WTC11 (cell line): Measurements from ENCODE around the gene IPCEF1.

Source experiments
- ATF2 ChIP-seq: sonication (generic); formaldehyde crosslinking; IDR thresholded peaks from 2 replicates; pipeline ENCODE4 v1.8.1; 2022; ENCODE audit warnings: low read depth, missing genetic modification reagents, borderline replicate concordance
- CREB1 ChIP-seq: sonication (generic); formaldehyde crosslinking; IDR thresholded peaks from 2 replicates; pipeline ENCODE4 v1.8.0; 2023; ENCODE audit warnings: mild to moderate bottlenecking, missing genetic modification reagents
- CTCF ChIP-seq: fragments of 200-600 bp; IDR thresholded peaks from 2 replicates; pipeline ENCODE4 v1.8.0; 2022; ENCODE audit warnings: antibody characterized with exemption
- ESRRA ChIP-seq: sonication (generic); formaldehyde crosslinking; IDR thresholded peaks from 2 replicates; pipeline ENCODE4 v1.8.1; 2022; ENCODE audit warnings: mild to moderate bottlenecking, missing genetic modification reagents, borderline replicate concordance
- FOXJ3 ChIP-seq: sonication (generic); formaldehyde crosslinking; IDR thresholded peaks from 2 replicates; pipeline ENCODE4 v1.9.0; 2021; ENCODE audit warnings: missing genetic modification reagents, mild to moderate bottlenecking, borderline replicate concordance
- GRHL2 ChIP-seq: fragments of 250-450 bp; sonication (Bioruptor Pico); IDR thresholded peaks from 2 replicates; pipeline ENCODE4 v1.8.0; 2022; ENCODE audit warnings: mild to moderate bottlenecking, moderate library complexity; ENCODE audit not compliant: insufficient replicate concordance, severe bottlenecking
- JUN ChIP-seq: sonication (generic); formaldehyde crosslinking; IDR thresholded peaks from 2 replicates; pipeline ENCODE4 v1.8.0; 2023; ENCODE audit warnings: mild to moderate bottlenecking, missing genetic modification reagents
- NFE2L1 ChIP-seq: sonication (generic); formaldehyde crosslinking; IDR thresholded peaks from 2 replicates; pipeline ENCODE4 v1.8.1; 2023; ENCODE audit warnings: missing genetic modification reagents
- NFYB ChIP-seq: sonication (generic); formaldehyde crosslinking; conservative IDR thresholded peaks from 2 replicates; pipeline ENCODE4 v1.8.0; 2022; ENCODE audit warnings: low read depth, missing genetic modification reagents
- SP1 ChIP-seq: sonication (generic); formaldehyde crosslinking; conservative IDR thresholded peaks from 2 replicates; pipeline ENCODE4 v1.8.1; 2022; ENCODE audit warnings: missing genetic modification reagents
- ZNF232 ChIP-seq: sonication (generic); formaldehyde crosslinking; IDR thresholded peaks from 2 replicates; pipeline ENCODE4 v1.8.0; 2022; ENCODE audit warnings: mild to moderate bottlenecking, missing genetic modification reagents
- ZNF263 ChIP-seq: sonication (generic); formaldehyde crosslinking; IDR thresholded peaks from 2 replicates; pipeline ENCODE4 v1.8.1; 2022; ENCODE audit warnings: low read depth, mild to moderate bottlenecking, moderate library complexity, missing genetic modification reagents
- TF ChIP-seq, protein P1 (sequence below): sonication (generic); formaldehyde crosslinking; IDR thresholded peaks from 2 replicates; pipeline ENCODE4 v1.8.0; 2023; ENCODE audit warnings: missing genetic modification reagents

GRCh38 chr6:154337406-154338005, 19.1 kb downstream of the IPCEF1 start:
- no peak for TF ChIP-seq NFE2L1 (CRISPR knock-in tag)
- TF ChIP-seq CTCF, result no peak
- no peak for TF ChIP-seq SP1 (CRISPR knock-in tag)
- TF ChIP-seq FOXJ3, result no peak
- TF ChIP-seq JUN, result no peak
- TF ChIP-seq ZNF263, result no peak
- no peak for TF ChIP-seq ZNF232 (CRISPR knock-in tag)
- TF ChIP-seq GRHL2 (CRISPR knock-in tag), result no peak
- no peak for TF ChIP-seq ESRRA (CRISPR knock-in tag)
- no peak for TF ChIP-seq ATF2 (CRISPR knock-in tag)
- TF ChIP-seq CREB1 (CRISPR knock-in tag), result no peak
- no peak for TF ChIP-seq NFYB (CRISPR knock-in tag)
- TF ChIP-seq, protein P1, sequence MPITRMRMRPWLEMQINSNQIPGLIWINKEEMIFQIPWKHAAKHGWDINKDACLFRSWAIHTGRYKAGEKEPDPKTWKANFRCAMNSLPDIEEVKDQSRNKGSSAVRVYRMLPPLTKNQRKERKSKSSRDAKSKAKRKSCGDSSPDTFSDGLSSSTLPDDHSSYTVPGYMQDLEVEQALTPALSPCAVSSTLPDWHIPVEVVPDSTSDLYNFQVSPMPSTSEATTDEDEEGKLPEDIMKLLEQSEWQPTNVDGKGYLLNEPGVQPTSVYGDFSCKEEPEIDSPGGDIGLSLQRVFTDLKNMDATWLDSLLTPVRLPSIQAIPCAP (CRISPR knock-in tag), result no peak
